ENCODE data around the gene PHIP.

DNA sequence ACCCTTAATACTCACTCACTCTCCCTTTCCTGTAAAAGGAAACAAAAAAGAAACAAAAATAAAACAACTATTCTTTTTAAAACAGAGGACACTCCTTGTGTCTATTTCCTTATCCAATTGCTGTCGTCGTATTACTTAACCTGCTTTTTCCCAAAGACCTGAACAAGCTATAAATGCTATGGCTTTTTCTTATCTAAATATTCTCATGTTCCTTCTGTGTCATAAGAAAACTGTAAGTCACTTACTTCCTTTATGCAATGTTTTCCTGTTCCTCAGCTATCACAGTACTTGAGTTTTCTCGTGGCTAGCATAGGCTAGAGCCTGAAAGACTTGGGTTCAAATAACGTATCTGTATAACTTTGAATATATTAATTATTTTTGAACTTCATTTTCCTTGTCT lies 111.5 kb downstream of the PHIP start:
- TF ChIP-seq, protein P1, sequence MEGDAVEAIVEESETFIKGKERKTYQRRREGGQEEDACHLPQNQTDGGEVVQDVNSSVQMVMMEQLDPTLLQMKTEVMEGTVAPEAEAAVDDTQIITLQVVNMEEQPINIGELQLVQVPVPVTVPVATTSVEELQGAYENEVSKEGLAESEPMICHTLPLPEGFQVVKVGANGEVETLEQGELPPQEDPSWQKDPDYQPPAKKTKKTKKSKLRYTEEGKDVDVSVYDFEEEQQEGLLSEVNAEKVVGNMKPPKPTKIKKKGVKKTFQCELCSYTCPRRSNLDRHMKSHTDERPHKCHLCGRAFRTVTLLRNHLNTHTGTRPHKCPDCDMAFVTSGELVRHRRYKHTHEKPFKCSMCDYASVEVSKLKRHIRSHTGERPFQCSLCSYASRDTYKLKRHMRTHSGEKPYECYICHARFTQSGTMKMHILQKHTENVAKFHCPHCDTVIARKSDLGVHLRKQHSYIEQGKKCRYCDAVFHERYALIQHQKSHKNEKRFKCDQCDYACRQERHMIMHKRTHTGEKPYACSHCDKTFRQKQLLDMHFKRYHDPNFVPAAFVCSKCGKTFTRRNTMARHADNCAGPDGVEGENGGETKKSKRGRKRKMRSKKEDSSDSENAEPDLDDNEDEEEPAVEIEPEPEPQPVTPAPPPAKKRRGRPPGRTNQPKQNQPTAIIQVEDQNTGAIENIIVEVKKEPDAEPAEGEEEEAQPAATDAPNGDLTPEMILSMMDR (IDR thresholded peaks at IDR 0.05): no peak
- no peak for TF ChIP-seq POLR2A (IDR thresholded peaks at IDR 0.05)

Data from Peyer's patch (tissue), 4 donors.